Activated CD4-positive, alpha-beta memory T cell treated with anti-CD3 and anti-CD28 coated beads, Interleukin-2, amount 10 ng/mL, durations not matched to agents 7 days and 5 days (primary cell): Measurements from ENCODE around the gene GNAO1. TPM values are rescaled to one million over a fixed set of nuclear protein-coding genes. Genes with fewer than 3 reads are reported as not detected.

Experiments
- CTCF ChIA-PET: fragments of 350-600 bp; sonication (Branson Sonifier 250); formaldehyde crosslinking; loops from one replicate; lab custom pipeline; 2021; ENCODE audit warnings: antibody characterized with exemption, inconsistent platforms; lab: Charles Lee
- POLR2A ChIA-PET: fragments of 350-600 bp; sonication (Branson Sonifier 250); formaldehyde crosslinking; loops from one replicate; lab custom pipeline; 2021; ENCODE audit warnings: antibody characterized with exemption; lab: Charles Lee
- DNase-seq: peaks from one replicate; pipeline ENCODE4 v3.0.0-alpha.2; 2020
- H3K27ac Mint-ChIP-seq: one replicate; pipeline ENCODE4 v1.8.0; 2021; ENCODE audit warnings: mild to moderate bottlenecking, mixed read lengths
- H3K27me3 Mint-ChIP-seq: one replicate; pipeline ENCODE4 v1.8.0; 2021; ENCODE audit warnings: mixed read lengths
- H3K36me3 Mint-ChIP-seq: one replicate; pipeline ENCODE4 v1.8.0; 2021; ENCODE audit warnings: low read depth, mixed read lengths
- H3K4me1 Mint-ChIP-seq: one replicate; pipeline ENCODE4 v1.8.0; 2021; ENCODE audit warnings: mixed read lengths
- H3K4me3 Mint-ChIP-seq: one replicate; pipeline ENCODE4 v1.8.0; 2021; ENCODE audit warnings: mild to moderate bottlenecking, mixed read lengths
- H3K9me3 Mint-ChIP-seq: one replicate; pipeline ENCODE4 v1.8.0; 2021; ENCODE audit warnings: mixed read lengths
- total RNA-seq, 2 experiments: library from RNA; stranded (reverse); gene quantifications; one replicate each; pipeline ENCODE4 v1.2.3, GENCODE V29; 2021

GNAO1 gene
- total RNA-seq, 2 experiments from 2014 or later, result 1.8 to 2.3 TPM

- H3K9me3 Mint-ChIP-seq, result no peaks in the 10 kb centered on the region
- H3K36me3 Mint-ChIP-seq, result no peaks in the 10 kb centered on the region
- no peak for DNase-seq
- no peaks in the 10 kb centered on the region for H3K27me3 Mint-ChIP-seq
- H3K4me3 Mint-ChIP-seq, result no peak overlapping the region
- CTCF ChIA-PET, result no interaction called here
- POLR2A ChIA-PET, result no interaction called here
- no peak overlapping the region for H3K27ac Mint-ChIP-seq
- peaks cover 30% of the 10 kb centered on the region for H3K4me1 Mint-ChIP-seq
Observed at GRCh38 chr16:56227936-56228335, 36.6 kb downstream of the GNAO1 start.

DNA sequence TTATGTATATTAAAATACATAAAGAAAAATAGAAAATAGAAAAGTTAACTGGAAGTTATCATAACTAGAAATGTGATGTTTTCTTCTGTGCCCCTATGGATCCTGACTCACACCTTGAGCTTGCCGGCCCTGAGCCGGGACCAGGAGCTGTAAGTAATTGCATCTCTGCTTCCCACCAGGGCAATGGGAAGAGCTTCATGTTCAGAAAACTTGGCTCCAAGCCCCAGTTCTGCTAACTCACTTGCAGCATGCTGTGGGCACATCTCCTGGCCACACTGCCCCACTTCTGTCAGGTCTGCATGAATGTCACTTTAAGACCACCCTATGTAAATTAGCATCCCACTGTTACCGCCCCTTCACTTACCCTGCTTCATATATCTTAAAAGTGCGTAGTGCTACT, 37.2 kb downstream of the GNAO1 start:
- POLR2A ChIA-PET, result no interaction called here
- CTCF ChIA-PET, result no interaction called here
- H3K27me3 Mint-ChIP-seq, result no peaks in the 10 kb centered on the region
- peaks cover 30% of the 10 kb centered on the region for H3K4me1 Mint-ChIP-seq
- no peaks in the 10 kb centered on the region for H3K36me3 Mint-ChIP-seq
- H3K4me3 Mint-ChIP-seq, result no peak overlapping the region
- no peak for DNase-seq
- H3K9me3 Mint-ChIP-seq, result no peaks in the 10 kb centered on the region
- no peak overlapping the region for H3K27ac Mint-ChIP-seq

GRCh38 chr16:56233795-56234566, 42.7 kb downstream of the GNAO1 start:
- H3K4me1 Mint-ChIP-seq, result no peaks in the 10 kb centered on the region
- CTCF ChIA-PET, result no interaction called here
- POLR2A ChIA-PET, result no interaction called here
- H3K36me3 Mint-ChIP-seq, result no peaks in the 10 kb centered on the region
- no peaks in the 10 kb centered on the region for H3K9me3 Mint-ChIP-seq
- H3K4me3 Mint-ChIP-seq, result no peak overlapping the region
- H3K27me3 Mint-ChIP-seq, result no peaks in the 10 kb centered on the region
- no peak for DNase-seq
- H3K27ac Mint-ChIP-seq, result no peak overlapping the region

GRCh38 chr16:56234737-56235136, 43.4 kb downstream of the GNAO1 start:
- POLR2A ChIA-PET, result no interaction called here
- H3K9me3 Mint-ChIP-seq, result no peaks in the 10 kb centered on the region
- CTCF ChIA-PET, result no interaction called here

GRCh38 chr16:56237451-56237930, 46.2 kb downstream of the GNAO1 start:
- Mint-ChIP-seq H3K4me1 (no peaks in the 10 kb centered on the region), H3K4me3 (no peak overlapping the region), H3K27me3 (no peaks in the 10 kb centered on the region), H3K27ac (no peak overlapping the region), H3K9me3 (no peaks in the 10 kb centered on the region), H3K36me3 (no peaks in the 10 kb centered on the region)
- ChIA-PET CTCF (no interaction called here), POLR2A (no interaction called here)
- DNase-seq, result no peak

More at GRCh38 chr16:56234737-56235136, 43.4 kb downstream of the GNAO1 start:
- Mint-ChIP-seq H3K27me3 (no peaks in the 10 kb centered on the region), H3K4me1 (no peaks in the 10 kb centered on the region), H3K27ac (no peak overlapping the region), H3K36me3 (no peaks in the 10 kb centered on the region), H3K4me3 (no peak overlapping the region)
- no peak for DNase-seq

- Mint-ChIP-seq H3K4me1 (no peaks in the 10 kb centered on the region), H3K9me3 (no peaks in the 10 kb centered on the region), H3K27me3 (no peaks in the 10 kb centered on the region), H3K36me3 (no peaks in the 10 kb centered on the region), H3K27ac (no peak overlapping the region), H3K4me3 (no peak overlapping the region)
- POLR2A ChIA-PET, result no interaction called here
- CTCF ChIA-PET, result no interaction called here
- DNase-seq, result no peak
Observed at GRCh38 chr16:56238188-56238587, 46.9 kb downstream of the GNAO1 start.

GRCh38 chr16:56241596-56241995, 50.3 kb downstream of the GNAO1 start:
- no peak overlapping the region for H3K27ac Mint-ChIP-seq
- no peaks in the 10 kb centered on the region for H3K4me1 Mint-ChIP-seq
- ChIA-PET POLR2A (no interaction called here), CTCF (no interaction called here)
- no peaks in the 10 kb centered on the region for H3K36me3 Mint-ChIP-seq
- no peaks in the 10 kb centered on the region for H3K9me3 Mint-ChIP-seq
- H3K27me3 Mint-ChIP-seq, result no peaks in the 10 kb centered on the region
- no peak overlapping the region for H3K4me3 Mint-ChIP-seq
- no peak for DNase-seq

- Mint-ChIP-seq H3K4me1 (no peaks in the 10 kb centered on the region), H3K27me3 (no peaks in the 10 kb centered on the region), H3K36me3 (no peaks in the 10 kb centered on the region), H3K4me3 (no peak overlapping the region), H3K9me3 (no peaks in the 10 kb centered on the region), H3K27ac (no peak overlapping the region)
- ChIA-PET CTCF (no interaction called here), POLR2A (no interaction called here)
- DNase-seq, result no peak
Observed at GRCh38 chr16:56242740-56243139, 51.5 kb downstream of the GNAO1 start.

- H3K27me3 Mint-ChIP-seq, result no peaks in the 10 kb centered on the region
- H3K27ac Mint-ChIP-seq, result no peak overlapping the region
- ChIA-PET POLR2A (no interaction called here), CTCF (no interaction called here)
- no peak overlapping the region for H3K4me3 Mint-ChIP-seq
- no peaks in the 10 kb centered on the region for H3K4me1 Mint-ChIP-seq
- no peak for DNase-seq
- H3K9me3 Mint-ChIP-seq, result no peaks in the 10 kb centered on the region
- no peaks in the 10 kb centered on the region for H3K36me3 Mint-ChIP-seq
Observed at GRCh38 chr16:56244612-56245011, 53.3 kb downstream of the GNAO1 start.

DNA sequence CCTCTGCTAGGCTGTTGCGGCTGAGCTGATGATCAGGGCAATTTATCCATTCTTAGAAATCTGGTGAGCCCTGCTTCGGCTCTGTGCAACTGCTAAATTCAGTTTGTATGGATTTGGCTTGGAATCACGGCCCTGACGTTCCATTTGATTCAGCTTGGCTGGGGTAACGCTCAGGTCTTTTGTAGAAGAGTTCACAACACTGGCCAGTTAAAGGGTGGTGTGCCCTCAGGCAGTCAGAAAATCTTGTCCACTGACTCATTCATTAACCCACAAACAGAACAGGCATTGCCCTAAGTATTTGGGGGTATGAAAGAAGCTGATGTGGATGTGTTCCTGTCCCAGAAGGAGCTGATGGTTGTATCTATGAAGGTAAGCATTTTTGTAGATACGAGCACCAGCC, 53.9 kb downstream of the GNAO1 start:
- Mint-ChIP-seq H3K4me1 (no peaks in the 10 kb centered on the region), H3K9me3 (no peaks in the 10 kb centered on the region), H3K27me3 (no peaks in the 10 kb centered on the region), H3K36me3 (no peaks in the 10 kb centered on the region), H3K27ac (no peak overlapping the region), H3K4me3 (no peak overlapping the region)
- DNase-seq, result no peak
- ChIA-PET POLR2A (no interaction called here), CTCF (no interaction called here)

DNA sequence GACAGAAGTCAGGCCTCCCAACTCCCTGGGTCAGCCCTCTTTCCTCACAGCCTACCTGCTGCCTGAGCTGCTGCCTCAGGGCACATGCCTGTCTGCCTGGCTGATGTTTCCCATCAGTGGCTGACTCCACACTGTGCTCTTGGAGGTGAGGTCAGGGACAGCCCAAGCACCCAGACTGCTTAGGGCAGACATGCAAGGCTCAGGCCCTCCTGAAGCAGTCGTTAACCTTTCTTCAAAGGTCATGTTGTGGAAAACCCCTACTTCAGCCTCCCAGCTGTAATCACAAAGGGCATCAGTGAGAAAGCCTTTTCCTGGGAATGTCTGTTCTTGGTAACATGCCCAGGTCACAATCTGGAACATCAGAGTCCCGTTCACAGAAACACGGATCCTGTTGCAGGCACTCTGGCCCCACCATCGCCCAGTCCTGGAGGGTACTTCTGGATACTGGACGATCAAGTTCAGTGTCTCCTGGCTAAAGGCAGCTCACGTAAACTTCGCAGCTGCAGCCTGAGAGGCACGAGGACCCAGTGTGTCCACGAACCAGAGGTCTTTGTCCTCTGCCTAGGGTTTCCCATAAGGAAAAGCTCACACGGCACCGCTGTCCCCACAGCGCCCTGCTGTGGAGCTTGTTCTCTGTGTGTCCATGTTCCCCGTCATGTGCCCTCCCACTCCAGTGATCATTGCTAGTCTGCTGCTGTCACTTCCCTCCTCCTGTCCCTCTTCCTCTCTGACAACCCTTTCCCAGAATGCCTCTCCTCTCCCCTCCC, 54.9 kb downstream of the GNAO1 start:
- Mint-ChIP-seq H3K27ac (no peak overlapping the region), H3K9me3 (no peaks in the 10 kb centered on the region), H3K36me3 (no peaks in the 10 kb centered on the region), H3K4me1 (no peaks in the 10 kb centered on the region), H3K27me3 (no peaks in the 10 kb centered on the region), H3K4me3 (no peak overlapping the region)
- POLR2A ChIA-PET, result interaction anchor here (0.6 kb wide), 1 partner anchor 17 kb away, joined by 3 read pairs; no protein-coding TSS in a partner anchor
- CTCF ChIA-PET, result interaction anchor here (0.9 to 1.2 kb wide), 2 partner anchors 72 to 325 kb away, joined by 3 read pairs; no protein-coding TSS in a partner anchor
- no peak for DNase-seq

GRCh38 chr16:56247018-56247417, 55.7 kb downstream of the GNAO1 start:
- no peak overlapping the region for H3K4me3 Mint-ChIP-seq
- CTCF ChIA-PET, result interaction anchor here (0.9 to 1.2 kb wide), 2 partner anchors 71 to 326 kb away, joined by 3 read pairs; no protein-coding TSS in a partner anchor
- H3K4me1 Mint-ChIP-seq, result no peaks in the 10 kb centered on the region
- no peaks in the 10 kb centered on the region for H3K9me3 Mint-ChIP-seq
- POLR2A ChIA-PET, result no interaction called here
- DNase-seq, result no peak
- no peaks in the 10 kb centered on the region for H3K36me3 Mint-ChIP-seq
- no peaks in the 10 kb centered on the region for H3K27me3 Mint-ChIP-seq
- no peak overlapping the region for H3K27ac Mint-ChIP-seq

DNA sequence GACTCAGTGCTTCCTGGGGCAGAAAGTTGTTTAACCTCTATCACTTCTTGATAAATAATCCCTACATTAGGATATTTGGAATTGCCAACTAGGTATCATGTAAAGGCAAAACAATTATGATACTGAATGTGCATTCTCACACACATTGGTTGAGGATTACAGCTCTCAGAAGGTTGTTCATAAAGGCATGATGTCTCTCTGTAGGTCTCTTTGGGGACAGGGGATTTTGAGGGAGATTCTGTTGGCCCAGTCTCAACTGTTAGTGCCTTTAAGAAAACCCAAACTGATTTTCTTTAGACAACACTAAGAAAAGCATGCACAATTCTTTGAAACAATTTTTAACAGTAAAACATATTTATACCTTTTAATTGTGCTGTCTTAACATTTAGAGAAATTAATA, 56.5 kb downstream of the GNAO1 start:
- POLR2A ChIA-PET, result no interaction called here
- H3K4me1 Mint-ChIP-seq, result no peaks in the 10 kb centered on the region
- no peak for DNase-seq
- CTCF ChIA-PET, result no interaction called here
- no peaks in the 10 kb centered on the region for H3K27me3 Mint-ChIP-seq
- no peak overlapping the region for H3K27ac Mint-ChIP-seq
- no peaks in the 10 kb centered on the region for H3K9me3 Mint-ChIP-seq
- H3K36me3 Mint-ChIP-seq, result no peaks in the 10 kb centered on the region
- H3K4me3 Mint-ChIP-seq, result no peak overlapping the region
